Right cardiac atrium (tissue), 5 donors: Measurements from ENCODE around the gene BRD1. TPM values are rescaled to one million over a fixed set of nuclear protein-coding genes. Genes with fewer than 3 reads are reported as not detected.

Experiments
- ATAC-seq, 2 donors: fragments of 200-7000 bp; cut with Tn5 transposase; one replicate each; pipeline versions ENCODE4 v1.8.0 to v1.9.1; 2020; ENCODE audit warnings: moderate library complexity in 2 of 2, mild to moderate bottlenecking in 1 of 2
- DNase-seq, 3 donors: peaks; one replicate each; pipeline ENCODE4 v3.0.0-alpha.2; 2020
- H3K27ac ChIP-seq: one replicate; pipeline ENCODE4 v1.5.1; 2013; ENCODE audit warnings: mild to moderate bottlenecking, low read length, control low read depth, moderate library complexity
- H3K27me3 ChIP-seq: one replicate; pipeline ENCODE4 v1.6.1; 2013; ENCODE audit not compliant: control insufficient read depth, insufficient read depth
- H3K4me1 ChIP-seq: one replicate; pipeline ENCODE4 v1.6.1; 2013; ENCODE audit warnings: low read length; ENCODE audit not compliant: control insufficient read depth, insufficient read depth
- H3K4me3 ChIP-seq: one replicate; pipeline ENCODE4 v1.5.1; 2013; ENCODE audit warnings: low read length, control low read depth
- H3K9me3 ChIP-seq: one replicate; pipeline ENCODE4 v1.6.1; 2013; ENCODE audit warnings: low read length; ENCODE audit not compliant: control insufficient read depth
- WGBS: extraction: QIAGEN DNeasy Blood & Tissue Kit; methylation state at CpG from one replicate; pipeline ENCODE4 v1.1.7; 2013; 5-methylcytosine and 5-hydroxymethylcytosine counted together
- intact Hi-C, 4 donors: fragments of 100-400 bp; cut with DNase I; formaldehyde crosslinking; loops; one replicate each; pipeline versions ENCODE4 v1.11.0 to v1.14.0; 2022 to 2023
- polyA plus RNA-seq: library from polyadenylated mRNA; stranded (reverse); fragments of 200-250 nt; gene quantifications from one replicate; pipeline ENCODE4 v1.2.3, GENCODE V29; 2013
- total RNA-seq, 4 donors: library from RNA; stranded (reverse); fragmentation: NEBNext Ultra II Directional; extraction: Animal tissue kit (Norgen Biotek cat#: 25700); gene quantifications; one replicate each; pipeline ENCODE4 v1.2.1, GENCODE V29; 2021
- donor health status: healthy with polysubstance abuse.
- donor health status: DM: no; HTN: yes; CAD: no.
- donor health status: DM: no; HTN: no; CAD: no.
- donor health status: DM: no; HTN: yes; CAD: no; lungs with severe emphysema.
- donor health status: DM: yes; HTN: yes; CAD: no.

Gene BRD1
- total and polyA plus RNA-seq, 5 donors = 16.3 to 19.4 (median 18.2) TPM

GRCh38 chr22:49797706-49798105, 30.0 kb downstream of the BRD1 start:
- no peaks in the 10 kb centered on the region for H3K27me3 ChIP-seq
- 94% methylated on average over 22 of the region's 22 CpGs for WGBS
- no peak overlapping the region for H3K27ac ChIP-seq
- DNase-seq (peak in 1 of 3 donors; percentile 52), ATAC-seq (no peak)
- intact Hi-C loops = no loop called here
- no peaks in the 10 kb centered on the region for H3K9me3 ChIP-seq
- no peak overlapping the region for H3K4me3 ChIP-seq
- H3K4me1 ChIP-seq = peaks cover 3% of the 10 kb centered on the region

GRCh38 chr22:49796596-49797270, 30.9 kb downstream of the BRD1 start:
- DNase-seq (peak in 1 of 3 donors; percentile 46), ATAC-seq (no peak)
- intact Hi-C loops = no loop called here
- Histone ChIP-seq H3K4me1 (peaks cover 3% of the 10 kb centered on the region), H3K9me3 (no peaks in the 10 kb centered on the region), H3K4me3 (no peak overlapping the region), H3K27ac (no peak overlapping the region), H3K27me3 (no peaks in the 10 kb centered on the region)
- WGBS = 96% methylated on average over 25 of the region's 25 CpGs

GRCh38 chr22:49795521-49795920, 32.2 kb downstream of the BRD1 start:
- ATAC-seq (no peak), DNase-seq (peak in 1 of 3 donors; percentile 11)
- WGBS = 89% methylated on average over 11 of the region's 11 CpGs
- Histone ChIP-seq H3K27ac (no peak overlapping the region), H3K27me3 (no peaks in the 10 kb centered on the region), H3K4me3 (no peak overlapping the region), H3K9me3 (no peaks in the 10 kb centered on the region), H3K4me1 (peaks cover 7% of the 10 kb centered on the region)
- intact Hi-C loops = no loop called here

DNA sequence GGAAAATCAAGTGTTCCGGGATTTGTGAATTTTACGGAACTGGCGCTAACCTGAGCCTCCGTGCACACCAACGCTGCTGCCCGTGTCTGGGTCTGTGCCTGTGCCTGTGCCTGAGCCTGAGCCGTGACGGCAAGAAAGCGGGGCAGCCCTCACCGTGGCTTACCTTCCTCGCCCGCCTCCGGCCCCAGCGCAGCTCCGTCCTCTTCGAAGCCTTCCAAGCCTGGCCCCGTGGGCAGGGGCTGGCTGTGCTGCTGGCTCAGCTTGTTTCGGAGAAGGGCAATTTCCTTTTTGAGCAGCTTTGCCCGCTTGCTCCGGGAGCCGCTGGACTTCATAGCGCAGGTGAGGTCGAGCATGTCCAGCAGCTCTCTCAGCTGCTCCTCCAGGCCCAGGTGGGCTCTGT, 33.8 kb downstream of the BRD1 start:
- peak in 1 of 3 donors; percentile 47 for DNase-seq
- 77% methylated on average over 23 of the region's 23 CpGs for WGBS
- no peaks in the 10 kb centered on the region for H3K27me3 ChIP-seq
- H3K4me3 ChIP-seq = no peak overlapping the region
- no peak for ATAC-seq
- H3K4me1 ChIP-seq = peaks cover 21% of the 10 kb centered on the region
- no peak overlapping the region for H3K27ac ChIP-seq
- intact Hi-C loops = no loop called here
- no peaks in the 10 kb centered on the region for H3K9me3 ChIP-seq

GRCh38 chr22:49793296-49793695, 34.4 kb downstream of the BRD1 start:
- Histone ChIP-seq H3K4me1 (peaks cover 22% of the 10 kb centered on the region), H3K9me3 (no peaks in the 10 kb centered on the region), H3K4me3 (no peak overlapping the region), H3K27me3 (no peaks in the 10 kb centered on the region), H3K27ac (no peak overlapping the region)
- intact Hi-C loops = no loop called here
- DNase-seq = peak in 1 of 3 donors; percentile 16
- WGBS = 70% methylated on average over 10 of the region's 10 CpGs
- no peak for ATAC-seq

DNA sequence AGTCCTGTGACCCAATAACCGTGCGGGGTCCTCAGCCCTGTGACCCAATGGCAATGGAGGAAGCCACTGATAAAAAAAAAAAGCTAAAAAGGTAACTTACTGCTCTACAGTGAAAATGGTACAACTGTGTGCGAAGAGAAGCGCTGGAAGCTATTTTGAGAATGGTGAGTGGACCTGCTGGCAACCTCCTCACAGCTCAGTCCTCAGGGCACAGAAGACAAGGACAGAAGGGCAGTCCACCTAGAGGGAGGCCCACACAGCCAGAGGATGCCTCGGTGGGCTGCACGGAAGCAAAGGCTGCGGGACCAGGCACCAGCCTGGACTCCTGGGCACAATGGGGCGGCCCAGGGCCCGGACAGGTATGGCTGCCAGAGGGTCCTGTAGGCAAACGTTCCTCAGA, 35.6 kb downstream of the BRD1 start:
- H3K9me3 ChIP-seq = no peaks in the 10 kb centered on the region
- H3K4me3 ChIP-seq = no peak overlapping the region
- ATAC-seq (peak; percentile 6 to 24), DNase-seq (peak in 2 of 3 donors; percentile 11 to 36)
- WGBS = 85% methylated on average over 10 of the region's 10 CpGs
- no peak overlapping the region for H3K27ac ChIP-seq
- H3K4me1 ChIP-seq = peaks cover 22% of the 10 kb centered on the region
- H3K27me3 ChIP-seq = no peaks in the 10 kb centered on the region
- intact Hi-C loops = no loop called here

GRCh38 chr22:49791682-49792081, 36.0 kb downstream of the BRD1 start:
- Histone ChIP-seq H3K27ac (peak overlapping the region; percentile 6), H3K9me3 (no peaks in the 10 kb centered on the region), H3K4me3 (no peak overlapping the region), H3K4me1 (peaks cover 22% of the 10 kb centered on the region), H3K27me3 (no peaks in the 10 kb centered on the region)
- ATAC-seq (no peak), DNase-seq (peak; percentile 2 to 43 (median 35))
- intact Hi-C loops = no loop called here
- WGBS = 92% methylated on average over 10 of the region's 10 CpGs

GRCh38 chr22:49790912-49791311, 36.8 kb downstream of the BRD1 start:
- H3K27ac ChIP-seq = no peak overlapping the region
- DNase-seq = peak; percentile 14 to 70 (median 67)

GRCh38 chr22:49789289-49790141, 38.2 kb downstream of the BRD1 start:
- H3K27ac ChIP-seq = peak overlapping the region; percentile 92
- no peaks in the 10 kb centered on the region for H3K9me3 ChIP-seq
- no peaks in the 10 kb centered on the region for H3K27me3 ChIP-seq
- ATAC-seq (peak; percentile 52 to 65), DNase-seq (peak; percentile 60 to 84 (median 80))
- intact Hi-C loops = no loop called here
- WGBS = 55% methylated on average over 26 of the region's 26 CpGs
- H3K4me3 ChIP-seq = no peak overlapping the region
- peaks cover 24% of the 10 kb centered on the region for H3K4me1 ChIP-seq

More at GRCh38 chr22:49790912-49791311, 36.8 kb downstream of the BRD1 start:
- Histone ChIP-seq H3K9me3 (no peaks in the 10 kb centered on the region), H3K4me3 (no peak overlapping the region), H3K4me1 (peaks cover 22% of the 10 kb centered on the region), H3K27me3 (no peaks in the 10 kb centered on the region)
- ATAC-seq = no peak
- intact Hi-C loops = no loop called here
- 60% methylated on average over 16 of the region's 16 CpGs for WGBS

GRCh38 chr22:49788504-49788903, 39.2 kb downstream of the BRD1 start:
- 11% methylated on average over 11 of the region's 11 CpGs for WGBS
- no peak overlapping the region for H3K4me3 ChIP-seq

GRCh38 chr22:49787861-49788260, 39.8 kb downstream of the BRD1 start:
- Histone ChIP-seq H3K9me3 (no peaks in the 10 kb centered on the region), H3K27ac (no peak overlapping the region), H3K4me1 (peaks cover 24% of the 10 kb centered on the region), H3K27me3 (no peaks in the 10 kb centered on the region), H3K4me3 (no peak overlapping the region)
- WGBS = 84% methylated on average over 10 of the region's 10 CpGs
- peak in 2 of 3 donors; percentile 24 to 34 for DNase-seq
- intact Hi-C loops = no loop called here
- no peak for ATAC-seq

More at GRCh38 chr22:49788504-49788903, 39.2 kb downstream of the BRD1 start:
- no peaks in the 10 kb centered on the region for H3K9me3 ChIP-seq
- H3K27me3 ChIP-seq = no peaks in the 10 kb centered on the region
- DNase-seq (peak; percentile 83 to 94 (median 93)), ATAC-seq (peak; percentile 85 to 89)
- no peak overlapping the region for H3K27ac ChIP-seq
- intact Hi-C loops = no loop called here
- peaks cover 24% of the 10 kb centered on the region for H3K4me1 ChIP-seq
